ENCODE measurements around the gene CASP9.
"Not testable (repeated sequence)": the region's sequence is repeated elsewhere in the genome, so short reads cannot be mapped to it uniquely, and the experiment has no call there.

The CASP9 gene

DNA sequence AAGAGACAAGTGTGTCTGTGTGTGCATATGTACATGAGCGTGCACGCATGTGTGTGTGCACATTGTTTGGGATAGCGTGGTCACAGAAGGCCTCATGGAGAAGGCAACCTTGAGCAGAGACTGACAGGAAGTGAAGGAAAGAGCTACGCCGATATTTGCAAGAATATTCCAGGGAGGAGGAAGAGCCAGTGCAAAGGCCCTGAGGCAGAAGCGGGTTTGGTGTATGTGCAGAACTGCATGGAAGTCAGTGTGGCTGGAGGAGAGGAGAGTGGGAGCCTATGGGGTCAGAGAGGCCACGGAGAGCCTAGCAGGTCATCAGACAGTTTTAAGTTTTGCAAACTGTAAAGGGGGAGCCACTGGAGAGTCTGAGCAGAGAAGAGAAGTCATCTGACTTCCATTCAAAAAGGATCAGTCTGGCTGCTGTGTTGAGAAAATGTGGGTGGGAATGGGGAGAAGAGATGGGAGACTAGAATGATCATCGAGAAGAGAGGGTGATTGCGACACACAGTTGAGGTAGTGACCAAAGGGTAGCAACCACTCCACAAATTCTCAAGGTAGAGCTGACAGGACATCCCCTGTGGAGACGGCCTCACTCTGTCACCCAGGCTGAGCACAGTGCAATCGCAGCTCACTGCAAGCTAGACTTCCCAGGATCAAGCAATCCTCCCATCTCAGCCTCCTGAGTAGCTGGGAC, 44.2 kb downstream of the CASP9 start:
- H3K4me3 ChIP-seq (ENCODE audit: low read depth, low read length), result no peak overlapping the region
- in situ Hi-C loops (cut with HindIII; ENCODE audit: low sequenced_read_pairs), result no loop called here
- TF ChIP-seq, protein P1, sequence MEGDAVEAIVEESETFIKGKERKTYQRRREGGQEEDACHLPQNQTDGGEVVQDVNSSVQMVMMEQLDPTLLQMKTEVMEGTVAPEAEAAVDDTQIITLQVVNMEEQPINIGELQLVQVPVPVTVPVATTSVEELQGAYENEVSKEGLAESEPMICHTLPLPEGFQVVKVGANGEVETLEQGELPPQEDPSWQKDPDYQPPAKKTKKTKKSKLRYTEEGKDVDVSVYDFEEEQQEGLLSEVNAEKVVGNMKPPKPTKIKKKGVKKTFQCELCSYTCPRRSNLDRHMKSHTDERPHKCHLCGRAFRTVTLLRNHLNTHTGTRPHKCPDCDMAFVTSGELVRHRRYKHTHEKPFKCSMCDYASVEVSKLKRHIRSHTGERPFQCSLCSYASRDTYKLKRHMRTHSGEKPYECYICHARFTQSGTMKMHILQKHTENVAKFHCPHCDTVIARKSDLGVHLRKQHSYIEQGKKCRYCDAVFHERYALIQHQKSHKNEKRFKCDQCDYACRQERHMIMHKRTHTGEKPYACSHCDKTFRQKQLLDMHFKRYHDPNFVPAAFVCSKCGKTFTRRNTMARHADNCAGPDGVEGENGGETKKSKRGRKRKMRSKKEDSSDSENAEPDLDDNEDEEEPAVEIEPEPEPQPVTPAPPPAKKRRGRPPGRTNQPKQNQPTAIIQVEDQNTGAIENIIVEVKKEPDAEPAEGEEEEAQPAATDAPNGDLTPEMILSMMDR (IDR thresholded peaks at IDR 0.05; ENCODE audit: low read depth, low read length), result no peak
- no peak for DNase-seq (ENCODE audit: low read depth, low spot score)

DNA sequence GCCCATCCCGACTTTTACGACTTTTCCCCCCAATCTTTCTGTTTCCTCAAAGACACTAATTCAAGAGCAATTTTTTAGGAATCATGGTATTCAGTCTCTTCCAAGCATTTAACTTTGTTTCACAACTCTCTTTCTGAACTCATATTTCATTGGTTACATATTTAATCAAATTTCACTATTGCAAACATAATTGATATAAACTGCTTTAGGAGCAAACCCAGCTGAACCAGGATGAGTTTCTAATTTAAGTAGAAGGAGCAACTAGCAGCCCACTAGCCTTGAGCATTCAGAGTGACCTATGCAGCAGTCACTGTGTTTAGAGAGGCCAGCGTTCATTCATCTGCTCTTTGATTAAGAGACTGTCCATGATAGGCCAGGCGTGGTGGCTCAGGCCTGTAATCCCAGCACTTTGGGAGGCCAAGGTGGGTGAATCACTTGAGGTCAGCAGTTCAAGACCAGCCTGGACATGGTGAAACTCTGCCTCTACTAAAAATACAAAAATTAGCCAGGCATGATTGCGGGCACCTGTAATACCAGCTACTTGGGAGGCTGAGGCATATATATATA, 46.3 kb downstream of the CASP9 start:
- in situ Hi-C loops (cut with HindIII; ENCODE audit: low sequenced_read_pairs), result no loop called here
- H3K4me3 ChIP-seq (ENCODE audit: low read depth, low read length), result no peak overlapping the region
- DNase-seq (ENCODE audit: low read depth, low spot score), result no peak
- TF ChIP-seq, protein P1 (IDR thresholded peaks at IDR 0.05; ENCODE audit: low read depth, low read length), result no peak

DNA sequence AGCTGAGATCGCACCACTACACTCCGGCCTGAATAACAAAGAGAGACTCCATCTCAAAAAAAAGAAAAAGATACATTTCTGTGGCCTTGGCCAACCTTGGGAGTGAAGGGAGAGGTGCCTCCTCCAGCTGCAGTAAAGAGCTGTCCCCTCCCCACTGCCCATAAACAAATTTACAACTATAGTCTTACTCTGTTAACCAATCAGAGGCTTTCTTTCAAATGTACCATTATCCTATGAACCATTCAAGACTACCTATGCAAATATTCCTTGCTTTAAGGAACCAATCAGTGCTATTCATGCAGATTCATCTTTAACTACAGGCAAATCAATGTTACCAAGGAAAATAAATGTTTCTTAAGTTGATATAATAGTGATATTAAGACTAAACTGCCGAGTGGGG, 47.1 kb downstream of the CASP9 start:
- in situ Hi-C loops (cut with HindIII; ENCODE audit: low sequenced_read_pairs), result no loop called here
- TF ChIP-seq, protein P1 (IDR thresholded peaks at IDR 0.05; ENCODE audit: low read depth, low read length), result no peak
- no peak overlapping the region for H3K4me3 ChIP-seq (ENCODE audit: low read depth, low read length)
- no peak for DNase-seq (ENCODE audit: low read depth, low spot score)

DNA sequence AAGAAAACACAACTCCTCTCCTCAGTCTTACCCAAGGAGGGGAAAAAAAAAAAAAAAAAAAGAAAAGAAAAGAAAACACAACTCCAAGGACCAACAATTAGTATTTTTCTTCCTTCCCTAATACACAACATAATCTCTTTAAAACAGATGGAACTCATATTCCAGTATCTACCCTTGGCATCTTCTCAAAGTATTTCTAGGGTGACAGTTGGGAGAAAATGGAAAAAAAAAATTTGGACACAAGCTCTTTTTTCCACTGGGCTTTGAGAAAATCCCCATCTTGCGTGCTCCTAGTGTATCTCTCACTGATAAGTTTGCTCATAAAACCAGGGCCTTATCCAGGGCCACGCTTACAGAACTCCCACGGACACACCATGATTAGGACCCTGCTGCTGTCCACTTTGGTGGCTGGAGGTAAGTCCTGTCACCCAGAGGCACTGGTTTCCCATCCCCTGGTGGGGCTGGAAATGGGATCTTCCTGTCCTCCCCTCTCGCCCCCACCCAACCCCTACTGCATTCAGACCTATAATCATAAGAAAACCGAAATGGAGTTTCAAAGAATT, 48.2 kb downstream of the CASP9 start, which contains the start of gene CELA2B:
TSS of gene CELA2B (plus strand) at position 353 of the 563 bp plus-strand sequence. CDS start at position 375, 22 bp downstream.
- TF ChIP-seq, protein P1 (IDR thresholded peaks at IDR 0.05; ENCODE audit: low read depth, low read length), result no peak
- no peak within 1 kb of the TSS for H3K4me3 ChIP-seq (ENCODE audit: low read depth, low read length)
- in situ Hi-C loops (cut with HindIII; ENCODE audit: low sequenced_read_pairs), result no loop called here
- no peak for DNase-seq (ENCODE audit: low read depth, low spot score)

DNA sequence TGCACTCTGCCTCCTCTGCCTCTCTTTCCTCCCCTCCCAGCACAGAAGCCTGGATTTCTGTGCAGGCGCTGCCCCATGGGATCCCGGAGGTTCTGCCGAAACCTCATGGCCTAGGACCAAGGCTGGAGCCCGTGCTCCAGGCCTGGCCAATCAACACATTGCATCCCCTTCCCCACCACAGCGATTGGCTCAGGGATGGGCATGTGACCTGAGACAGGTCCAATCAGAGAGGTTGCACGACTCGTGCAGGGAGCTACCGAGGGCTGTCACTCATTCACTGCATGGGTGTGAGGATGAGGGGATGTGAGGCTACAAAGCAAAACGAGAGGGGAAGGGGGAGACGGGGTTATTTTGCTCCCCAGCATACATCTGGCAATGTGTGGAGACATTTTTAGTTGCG, 51.4 kb downstream of the CASP9 start:
- TF ChIP-seq, protein P1 (IDR thresholded peaks at IDR 0.05; ENCODE audit: low read depth, low read length), result no peak
- no peak for DNase-seq (ENCODE audit: low read depth, low spot score)
- no peak overlapping the region for H3K4me3 ChIP-seq (ENCODE audit: low read depth, low read length)
- in situ Hi-C loops (cut with HindIII; ENCODE audit: low sequenced_read_pairs), result no loop called here

DNA sequence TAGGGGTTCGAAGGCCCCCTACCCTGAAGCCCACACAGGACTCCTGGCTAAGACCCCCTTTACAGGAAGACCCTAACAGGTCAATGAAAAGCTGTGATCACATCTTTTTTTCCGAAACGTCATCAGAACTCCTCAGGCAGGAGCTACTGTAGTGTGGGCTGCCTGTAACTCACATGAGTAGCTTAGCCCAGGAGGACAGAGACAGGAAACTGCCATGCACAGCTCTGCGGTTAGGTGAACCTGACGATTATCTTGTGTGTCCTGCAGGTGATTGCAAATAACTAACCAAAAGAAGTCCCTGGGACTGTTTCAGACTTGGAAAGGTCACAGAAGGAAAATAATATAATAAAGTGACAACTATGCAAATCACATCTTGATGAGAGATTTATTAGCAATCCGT, 52.3 kb downstream of the CASP9 start:
- in situ Hi-C loops (cut with HindIII; ENCODE audit: low sequenced_read_pairs); H3K4me3 ChIP-seq (ENCODE audit: low read depth, low read length); DNase-seq (ENCODE audit: low read depth, low spot score): not testable (repeated sequence)

DNA sequence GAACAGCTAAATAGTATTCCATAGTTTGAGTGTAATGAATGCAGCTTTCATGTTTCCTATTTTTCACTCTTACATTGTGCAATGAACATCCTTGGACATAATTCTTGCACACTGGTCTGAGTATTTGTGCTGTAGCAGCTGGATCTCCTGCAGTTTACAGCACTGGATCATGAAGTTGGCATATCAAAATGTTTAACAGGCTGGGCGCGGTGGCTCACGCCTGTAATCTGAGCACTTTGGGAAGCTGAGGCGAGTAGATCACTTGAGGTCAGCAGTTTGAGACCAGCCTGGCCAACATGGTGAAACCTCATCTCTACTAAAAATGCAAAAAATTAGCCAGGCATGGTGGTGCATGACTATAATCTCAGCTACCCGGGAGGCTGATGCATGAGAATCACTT, 52.9 kb downstream of the CASP9 start:
- in situ Hi-C loops (cut with HindIII; ENCODE audit: low sequenced_read_pairs); H3K4me3 ChIP-seq (ENCODE audit: low read depth, low read length); DNase-seq (ENCODE audit: low read depth, low spot score): not testable (repeated sequence)

DNA sequence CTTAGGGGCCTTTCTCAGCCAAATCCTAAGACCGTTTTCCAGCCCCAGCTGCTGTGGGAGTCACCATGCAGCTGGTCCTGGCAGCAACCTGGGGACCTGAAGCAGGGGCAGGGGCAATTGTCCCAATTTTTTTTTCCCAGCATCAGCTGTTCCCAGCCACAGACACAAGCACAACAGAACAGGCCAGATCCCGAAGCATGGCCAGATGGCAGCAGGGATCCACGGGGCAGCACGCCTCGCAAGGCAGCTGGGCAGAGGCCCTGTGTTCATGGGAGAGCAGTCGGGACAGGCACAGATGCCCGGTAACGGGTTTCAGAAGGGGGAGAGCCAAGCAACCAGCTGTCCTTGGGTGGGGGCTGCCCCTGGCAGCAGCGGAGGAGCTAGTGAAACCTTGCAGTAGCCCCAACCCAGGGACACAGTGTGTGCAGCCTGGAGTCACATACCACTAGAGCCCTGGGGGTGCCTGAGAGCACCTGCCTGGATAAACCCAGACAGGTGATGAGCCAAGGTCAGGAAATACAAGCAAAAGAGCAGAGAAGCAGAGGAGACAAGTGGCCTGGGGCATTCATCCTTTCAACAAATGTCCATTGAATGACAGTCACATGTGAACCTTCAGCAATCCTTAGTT, 54.1 kb downstream of the CASP9 start:
- DNase-seq (ENCODE audit: low read depth, low spot score); in situ Hi-C loops (cut with HindIII; ENCODE audit: low sequenced_read_pairs); H3K4me3 ChIP-seq (ENCODE audit: low read depth, low read length): not testable (repeated sequence)
